ENCODE measurements around the gene GRP.

GRP gene

GRCh38 chr18:59202258-59202820 lies 17.6 kb upstream of the GRP start:
- Histone ChIP-seq H3K4ac (ENCODE audit: low read depth, low read length) (no peak overlapping the region), H3K27ac (ENCODE audit: low read depth, low read length) (no peak overlapping the region), H2AK5ac (ENCODE audit: low read length) (peak overlapping the region; percentile 54), H3K27me3 (ENCODE audit: insufficient read depth, low read length, poor library complexity) (no peaks in the 10 kb centered on the region), H4K5ac (ENCODE audit: low read length) (no peak overlapping the region), H2BK5ac (ENCODE audit: low read length) (no peak overlapping the region), H3K56ac (ENCODE audit: low read length) (no peak overlapping the region), H3K9ac (ENCODE audit: low read length) (no peak overlapping the region), H3K4me2 (ENCODE audit: low read length) (no peak overlapping the region), H2BK120ac (ENCODE audit: low read depth, low read length) (no peak overlapping the region), H3K18ac (ENCODE audit: low read length) (no peak overlapping the region), H3K4me1 (ENCODE audit: control insufficient read depth, low read depth, low read length) (peaks cover 2% of the 10 kb centered on the region), H4K8ac (ENCODE audit: low read depth, low read length) (no peak overlapping the region), H2BK15ac (replicated peaks; ENCODE audit: low read depth) (no peak overlapping the region), H3K36me3 (ENCODE audit: control insufficient read depth, insufficient read depth, low read length) (no peaks in the 10 kb centered on the region), H3K23ac (ENCODE audit: low read length) (no peak overlapping the region), H3K79me2 (ENCODE audit: control insufficient read depth, insufficient read depth, low read length) (no peaks in the 10 kb centered on the region), H3K4me3 (ENCODE audit: low read length) (no peak overlapping the region), H3K79me1 (ENCODE audit: low read length) (no peaks in the 10 kb centered on the region)
- no peak for DNase-seq

- no peak overlapping the region for H4K8ac ChIP-seq (ENCODE audit: low read depth, low read length)
- H3K56ac ChIP-seq (ENCODE audit: low read length) = no peak overlapping the region
- no peak overlapping the region for H3K23ac ChIP-seq (ENCODE audit: low read length)
- H2AK5ac ChIP-seq (ENCODE audit: low read length) = no peak overlapping the region
- no peak overlapping the region for H2BK120ac ChIP-seq (ENCODE audit: low read depth, low read length)
- H3K27ac ChIP-seq (ENCODE audit: low read depth, low read length) = no peak overlapping the region
- no peak overlapping the region for H4K5ac ChIP-seq (ENCODE audit: low read length)
- WGBS (ENCODE audit: extremely low coverage, insufficient coverage, low lambda C conversion rate) = no CpG with 5 or more reads among the region's 6 CpGs
- peak overlapping the region; percentile 39 for H3K9ac ChIP-seq (ENCODE audit: low read length)
- peak overlapping the region; percentile 4 for H3K4ac ChIP-seq (ENCODE audit: low read depth, low read length)
- no peaks in the 10 kb centered on the region for H3K36me3 ChIP-seq (ENCODE audit: control insufficient read depth, insufficient read depth, low read length)
- no peaks in the 10 kb centered on the region for H3K79me1 ChIP-seq (ENCODE audit: low read length)
- H3K79me2 ChIP-seq (ENCODE audit: control insufficient read depth, insufficient read depth, low read length) = no peaks in the 10 kb centered on the region
- H2BK15ac ChIP-seq (replicated peaks; ENCODE audit: low read depth) = no peak overlapping the region
- H2BK5ac ChIP-seq (ENCODE audit: low read length) = peak overlapping the region; percentile 46
- no peaks in the 10 kb centered on the region for H3K27me3 ChIP-seq (ENCODE audit: insufficient read depth, low read length, poor library complexity)
- no peak overlapping the region for H3K4me3 ChIP-seq (ENCODE audit: low read length)
- no peak for DNase-seq
- peaks cover 2% of the 10 kb centered on the region for H3K4me1 ChIP-seq (ENCODE audit: control insufficient read depth, low read depth, low read length)
- H3K4me2 ChIP-seq (ENCODE audit: low read length) = no peak overlapping the region
- no peak overlapping the region for H3K18ac ChIP-seq (ENCODE audit: low read length)
These were observed 12.5 kb upstream of the GRP start for GRCh38 chr18:59207506-59207905.

DNA sequence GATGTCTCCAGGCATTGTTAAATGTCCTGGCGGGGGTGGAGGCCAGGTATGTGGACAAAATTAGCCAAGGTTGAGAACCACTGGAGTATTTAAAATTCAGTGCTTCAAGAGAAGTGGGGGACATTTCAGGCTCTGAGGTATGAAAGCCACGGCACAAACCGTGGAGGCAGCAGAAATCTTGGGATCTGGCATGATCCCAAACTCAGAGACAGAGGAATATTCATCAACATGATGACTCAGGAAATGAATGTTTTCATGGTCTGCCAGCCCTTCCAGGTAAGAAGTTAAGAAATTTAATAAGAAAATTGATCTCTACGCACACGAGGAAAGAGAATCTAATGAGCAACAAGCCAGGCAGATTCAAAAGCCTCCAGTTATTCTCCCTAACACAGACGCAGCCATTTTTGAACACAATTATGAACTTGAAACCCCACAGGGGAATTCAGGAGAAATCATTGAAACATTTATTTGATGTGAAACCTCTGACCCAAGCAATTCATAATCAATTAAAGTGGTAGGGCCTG lies 11.3 kb upstream of the GRP start:
- Histone ChIP-seq H4K5ac (ENCODE audit: low read length) (no peak overlapping the region), H3K4ac (ENCODE audit: low read depth, low read length) (no peak overlapping the region), H3K4me2 (ENCODE audit: low read length) (no peak overlapping the region), H2BK5ac (ENCODE audit: low read length) (no peak overlapping the region), H3K79me1 (ENCODE audit: low read length) (no peaks in the 10 kb centered on the region), H3K23ac (ENCODE audit: low read length) (no peak overlapping the region), H4K8ac (ENCODE audit: low read depth, low read length) (no peak overlapping the region), H3K4me3 (ENCODE audit: low read length) (no peak overlapping the region), H3K56ac (ENCODE audit: low read length) (peak overlapping the region; percentile 6), H3K36me3 (ENCODE audit: control insufficient read depth, insufficient read depth, low read length) (no peaks in the 10 kb centered on the region), H3K27me3 (ENCODE audit: insufficient read depth, low read length, poor library complexity) (no peaks in the 10 kb centered on the region), H2BK120ac (ENCODE audit: low read depth, low read length) (no peak overlapping the region), H3K18ac (ENCODE audit: low read length) (peak overlapping the region; percentile 44), H2AK5ac (ENCODE audit: low read length) (no peak overlapping the region), H3K79me2 (ENCODE audit: control insufficient read depth, insufficient read depth, low read length) (no peaks in the 10 kb centered on the region), H3K9ac (ENCODE audit: low read length) (no peak overlapping the region), H3K4me1 (ENCODE audit: control insufficient read depth, low read depth, low read length) (peaks cover 2% of the 10 kb centered on the region), H2BK15ac (replicated peaks; ENCODE audit: low read depth) (no peak overlapping the region), H3K27ac (ENCODE audit: low read depth, low read length) (no peak overlapping the region)
- DNase-seq = no peak
- no CpG with 5 or more reads among the region's 6 CpGs for WGBS (ENCODE audit: extremely low coverage, insufficient coverage, low lambda C conversion rate)

DNA sequence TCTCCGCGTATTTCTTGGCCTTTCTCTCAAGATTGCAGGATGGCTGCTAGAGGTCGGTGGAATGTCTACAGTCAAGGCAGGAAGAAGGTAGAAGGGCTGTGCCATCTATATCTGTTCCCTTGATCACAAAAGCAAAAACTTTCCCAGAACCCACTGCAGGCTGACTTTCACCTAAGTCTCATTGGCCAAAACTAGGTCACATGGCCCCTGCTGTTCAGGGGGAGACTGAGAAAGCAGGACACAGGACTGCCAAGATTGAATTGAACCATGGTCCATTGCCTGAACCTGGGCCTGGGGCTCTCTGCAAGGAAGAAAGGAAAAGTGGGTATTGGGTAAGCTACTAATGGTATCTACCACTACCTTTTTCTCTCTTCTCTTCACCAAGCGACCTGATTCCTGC lies 9.7 kb upstream of the GRP start:
- H3K27ac ChIP-seq (ENCODE audit: low read depth, low read length) = no peak overlapping the region
- no peak overlapping the region for H2AK5ac ChIP-seq (ENCODE audit: low read length)
- H3K4ac ChIP-seq (ENCODE audit: low read depth, low read length) = no peak overlapping the region
- no peak overlapping the region for H4K8ac ChIP-seq (ENCODE audit: low read depth, low read length)
- no peak overlapping the region for H3K23ac ChIP-seq (ENCODE audit: low read length)
- H2BK5ac ChIP-seq (ENCODE audit: low read length) = peak overlapping the region; percentile 9
- H3K9ac ChIP-seq (ENCODE audit: low read length) = no peak overlapping the region
- H3K27me3 ChIP-seq (ENCODE audit: insufficient read depth, low read length, poor library complexity) = no peaks in the 10 kb centered on the region
- H3K4me1 ChIP-seq (ENCODE audit: control insufficient read depth, low read depth, low read length) = peaks cover 2% of the 10 kb centered on the region
- no peak overlapping the region for H3K4me2 ChIP-seq (ENCODE audit: low read length)
- H3K79me1 ChIP-seq (ENCODE audit: low read length) = no peaks in the 10 kb centered on the region
- H3K79me2 ChIP-seq (ENCODE audit: control insufficient read depth, insufficient read depth, low read length) = no peaks in the 10 kb centered on the region
- DNase-seq = no peak
- no peak overlapping the region for H2BK15ac ChIP-seq (replicated peaks; ENCODE audit: low read depth)
- H2BK120ac ChIP-seq (ENCODE audit: low read depth, low read length) = no peak overlapping the region
- H4K5ac ChIP-seq (ENCODE audit: low read length) = no peak overlapping the region
- H3K4me3 ChIP-seq (ENCODE audit: low read length) = no peak overlapping the region
- H3K56ac ChIP-seq (ENCODE audit: low read length) = peak overlapping the region; percentile 60
- no peaks in the 10 kb centered on the region for H3K36me3 ChIP-seq (ENCODE audit: control insufficient read depth, insufficient read depth, low read length)
- no peak overlapping the region for H3K18ac ChIP-seq (ENCODE audit: low read length)
- WGBS (ENCODE audit: extremely low coverage, insufficient coverage, low lambda C conversion rate) = no CpG with 5 or more reads among the region's 4 CpGs

DNA sequence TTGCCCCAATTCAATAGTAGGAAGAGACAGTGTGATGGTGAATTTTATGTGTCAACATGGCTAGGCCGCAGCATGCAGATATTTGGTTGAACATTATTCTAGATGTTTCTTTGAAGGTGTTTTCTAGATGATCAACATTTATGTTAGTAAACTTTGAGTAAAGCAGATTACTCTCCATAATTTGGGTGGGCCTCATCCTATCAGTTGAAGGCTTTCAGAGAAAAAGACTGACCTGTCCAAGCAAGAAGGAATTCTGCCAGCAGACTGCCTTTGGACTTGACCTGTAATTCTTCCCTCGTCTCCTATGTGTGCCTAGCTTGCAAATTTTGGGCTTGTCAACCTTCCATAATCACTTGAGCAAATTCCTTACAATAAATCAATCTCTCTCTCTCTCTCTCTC lies 8.3 kb upstream of the GRP start:
- Histone ChIP-seq H3K36me3 (ENCODE audit: control insufficient read depth, insufficient read depth, low read length) (no peaks in the 10 kb centered on the region), H3K4me1 (ENCODE audit: control insufficient read depth, low read depth, low read length) (peaks cover 2% of the 10 kb centered on the region), H3K4me2 (ENCODE audit: low read length) (no peak overlapping the region), H2BK120ac (ENCODE audit: low read depth, low read length) (no peak overlapping the region), H3K18ac (ENCODE audit: low read length) (no peak overlapping the region), H4K8ac (ENCODE audit: low read depth, low read length) (no peak overlapping the region), H3K79me1 (ENCODE audit: low read length) (no peaks in the 10 kb centered on the region), H3K79me2 (ENCODE audit: control insufficient read depth, insufficient read depth, low read length) (no peaks in the 10 kb centered on the region), H4K5ac (ENCODE audit: low read length) (no peak overlapping the region), H3K27me3 (ENCODE audit: insufficient read depth, low read length, poor library complexity) (no peaks in the 10 kb centered on the region), H3K27ac (ENCODE audit: low read depth, low read length) (no peak overlapping the region), H2BK15ac (replicated peaks; ENCODE audit: low read depth) (no peak overlapping the region), H3K4ac (ENCODE audit: low read depth, low read length) (no peak overlapping the region), H3K9ac (ENCODE audit: low read length) (no peak overlapping the region), H2AK5ac (ENCODE audit: low read length) (no peak overlapping the region), H3K4me3 (ENCODE audit: low read length) (no peak overlapping the region), H2BK5ac (ENCODE audit: low read length) (no peak overlapping the region), H3K56ac (ENCODE audit: low read length) (no peak overlapping the region), H3K23ac (ENCODE audit: low read length) (no peak overlapping the region)
- WGBS (ENCODE audit: extremely low coverage, insufficient coverage, low lambda C conversion rate) = no CpG with 5 or more reads among the region's 2 CpGs
- no peak for DNase-seq

- H3K27ac ChIP-seq (ENCODE audit: low read depth, low read length) = no peak overlapping the region
- H4K5ac ChIP-seq (ENCODE audit: low read length) = no peak overlapping the region
- H3K79me1 ChIP-seq (ENCODE audit: low read length) = no peaks in the 10 kb centered on the region
- H3K9ac ChIP-seq (ENCODE audit: low read length) = no peak overlapping the region
- H3K4me1 ChIP-seq (ENCODE audit: control insufficient read depth, low read depth, low read length) = no peaks in the 10 kb centered on the region
- no peak overlapping the region for H3K23ac ChIP-seq (ENCODE audit: low read length)
- no peak overlapping the region for H2BK5ac ChIP-seq (ENCODE audit: low read length)
- H4K8ac ChIP-seq (ENCODE audit: low read depth, low read length) = no peak overlapping the region
- H2BK15ac ChIP-seq (replicated peaks; ENCODE audit: low read depth) = no peak overlapping the region
- no peak for DNase-seq
- no peak overlapping the region for H3K56ac ChIP-seq (ENCODE audit: low read length)
- H3K4ac ChIP-seq (ENCODE audit: low read depth, low read length) = no peak overlapping the region
- no peaks in the 10 kb centered on the region for H3K36me3 ChIP-seq (ENCODE audit: control insufficient read depth, insufficient read depth, low read length)
- H2BK120ac ChIP-seq (ENCODE audit: low read depth, low read length) = no peak overlapping the region
- H2AK5ac ChIP-seq (ENCODE audit: low read length) = no peak overlapping the region
- H3K4me2 ChIP-seq (ENCODE audit: low read length) = no peak overlapping the region
- H3K79me2 ChIP-seq (ENCODE audit: control insufficient read depth, insufficient read depth, low read length) = no peaks in the 10 kb centered on the region
- no peak overlapping the region for H3K18ac ChIP-seq (ENCODE audit: low read length)
- peaks cover 29% of the 10 kb centered on the region for H3K27me3 ChIP-seq (ENCODE audit: insufficient read depth, low read length, poor library complexity)
- H3K4me3 ChIP-seq (ENCODE audit: low read length) = no peak overlapping the region
- WGBS (ENCODE audit: extremely low coverage, insufficient coverage, low lambda C conversion rate) = no CpG with 5 or more reads among the region's 6 CpGs
These were observed 1.9 kb upstream of the GRP start for GRCh38 chr18:59218018-59218417.

Measured in mesendoderm (in vitro differentiated cells).